ENCODE data around the gene CAPZB.

Gene CAPZB

GRCh38 chr1:19495000-19495656 lies 9.8 kb upstream of the CAPZB start:
- TF ChIP-seq FOXP2 (optimal IDR thresholded peaks at IDR 0.05; ENCODE audit: borderline replicate concordance, extremely low read depth, extremely low read length, insufficient read depth), result no peak
- TF ChIP-seq POLR2AphosphoS5 (IDR thresholded peaks at IDR 0.05; ENCODE audit: low read depth, low read length), result no peak
- no peak for TF ChIP-seq REST (IDR thresholded peaks at IDR 0.05; ENCODE audit: insufficient read depth in 1 of 2, low read depth in 2 of 2, low read length in 2 of 2)
- no peak for TF ChIP-seq TAF1 (IDR thresholded peaks at IDR 0.05; ENCODE audit: borderline replicate concordance, insufficient read depth, low read length)
- TF ChIP-seq SIN3A (IDR thresholded peaks at IDR 0.05; ENCODE audit: borderline replicate concordance, insufficient read depth, low read length), result no peak

- no peak for TF ChIP-seq SIN3A (IDR thresholded peaks at IDR 0.05; ENCODE audit: borderline replicate concordance, insufficient read depth, low read length)
Observed at GRCh38 chr1:19493547-19493946, 8.2 kb upstream of the CAPZB start.

GRCh38 chr1:19489996-19490395 lies 4.7 kb upstream of the CAPZB start:
- TF ChIP-seq SIN3A (IDR thresholded peaks at IDR 0.05; ENCODE audit: borderline replicate concordance, insufficient read depth, low read length) (no peak), TAF1 (IDR thresholded peaks at IDR 0.05; ENCODE audit: borderline replicate concordance, insufficient read depth, low read length) (no peak), FOXP2 (optimal IDR thresholded peaks at IDR 0.05; ENCODE audit: borderline replicate concordance, extremely low read depth, extremely low read length, insufficient read depth) (no peak), POLR2AphosphoS5 (IDR thresholded peaks at IDR 0.05; ENCODE audit: low read depth, low read length) (no peak), REST (IDR thresholded peaks at IDR 0.05; ENCODE audit: insufficient read depth in 1 of 2, low read depth in 2 of 2, low read length in 2 of 2) (no peak)

- TF ChIP-seq TAF1 (IDR thresholded peaks at IDR 0.05; ENCODE audit: borderline replicate concordance, insufficient read depth, low read length), result no peak
- TF ChIP-seq POLR2AphosphoS5 (IDR thresholded peaks at IDR 0.05; ENCODE audit: low read depth, low read length), result no peak
Observed at GRCh38 chr1:19488136-19488535, 2.8 kb upstream of the CAPZB start.

- TF ChIP-seq POLR2AphosphoS5 (IDR thresholded peaks at IDR 0.05; ENCODE audit: low read depth, low read length) (no peak), FOXP2 (optimal IDR thresholded peaks at IDR 0.05; ENCODE audit: borderline replicate concordance, extremely low read depth, extremely low read length, insufficient read depth) (no peak), TAF1 (IDR thresholded peaks at IDR 0.05; ENCODE audit: borderline replicate concordance, insufficient read depth, low read length) (no peak), REST (IDR thresholded peaks at IDR 0.05; ENCODE audit: insufficient read depth in 1 of 2, low read depth in 2 of 2, low read length in 2 of 2) (no peak), SIN3A (IDR thresholded peaks at IDR 0.05; ENCODE audit: borderline replicate concordance, insufficient read depth, low read length) (no peak)
Observed at GRCh38 chr1:19484798-19485361, 459 bp downstream of the CAPZB start.

GRCh38 chr1:19484338-19484797 lies 971 bp downstream of the CAPZB start:
- TF ChIP-seq REST (IDR thresholded peaks at IDR 0.05; ENCODE audit: insufficient read depth in 1 of 2, low read depth in 2 of 2, low read length in 2 of 2) (no peak), TAF1 (IDR thresholded peaks at IDR 0.05; ENCODE audit: borderline replicate concordance, insufficient read depth, low read length) (no peak), SIN3A (IDR thresholded peaks at IDR 0.05; ENCODE audit: borderline replicate concordance, insufficient read depth, low read length) (no peak), POLR2AphosphoS5 (IDR thresholded peaks at IDR 0.05; ENCODE audit: low read depth, low read length) (no peak), FOXP2 (optimal IDR thresholded peaks at IDR 0.05; ENCODE audit: borderline replicate concordance, extremely low read depth, extremely low read length, insufficient read depth) (no peak)
